Inflammatory macrophage (primary cell): ENCODE data around the gene USP37.

ENCODE experiments used
- DNase-seq, 2 donors: peaks; one replicate each; pipeline ENCODE4 v3.0.0-alpha.2; 2020 to 2022

USP37 gene

GRCh38 chr2:218476676-218477075 is 91.5 kb downstream of the USP37 start:
- DNase-seq, result no peak

GRCh38 chr2:218474527-218474926 is 93.6 kb downstream of the USP37 start:
- DNase-seq, result no peak

DNA sequence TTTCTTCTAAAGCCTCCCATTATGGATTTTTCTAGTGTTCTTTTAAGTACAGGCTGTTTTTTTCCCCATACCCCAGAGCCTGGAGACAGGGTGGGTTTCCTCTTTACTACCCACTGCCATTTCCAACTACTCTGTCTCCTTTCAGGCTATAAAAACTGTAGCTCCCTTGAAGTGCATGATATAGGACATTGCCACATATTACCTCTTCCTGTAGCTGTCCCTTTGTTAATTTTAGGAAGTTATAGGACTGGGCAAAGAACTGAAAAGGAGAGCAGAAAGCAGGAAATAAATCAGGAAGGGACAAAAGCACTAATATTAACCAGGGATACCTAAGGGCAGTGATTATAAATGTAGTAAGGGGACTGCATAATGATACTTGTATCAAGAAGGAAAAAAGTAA is 95.2 kb downstream of the USP37 start:
- peak; percentile 3 to 24 for DNase-seq

GRCh38 chr2:218471982-218472381 is 96.2 kb downstream of the USP37 start:
- DNase-seq, result peak; percentile 78 to 82

DNA sequence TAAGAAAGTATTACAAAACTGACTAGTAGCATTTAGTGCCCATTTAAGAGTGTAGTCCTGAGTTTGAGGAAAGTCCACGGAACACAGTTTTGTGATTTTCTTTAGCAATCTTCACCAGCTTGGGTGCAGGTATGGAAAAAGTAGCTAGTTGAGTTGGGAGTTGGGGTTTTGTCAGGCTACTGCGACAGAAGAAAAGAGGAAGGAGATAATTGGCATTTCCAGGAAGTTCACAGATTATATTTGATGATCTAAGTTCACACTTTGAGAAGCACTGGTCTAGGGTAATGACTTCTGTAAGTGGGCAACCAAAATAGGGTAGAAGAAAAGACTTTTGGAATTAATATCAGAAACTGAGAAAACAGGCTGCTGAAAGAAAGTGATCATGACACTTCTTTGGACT is 97.1 kb downstream of the USP37 start:
- DNase-seq, result peak; percentile 11 to 46

- no peak for DNase-seq
Observed at GRCh38 chr2:218470448-218470847, 97.7 kb downstream of the USP37 start.

- DNase-seq, result peak in 1 of 2 donors; percentile 52
Observed at GRCh38 chr2:218465987-218466633, 102.0 kb downstream of the USP37 start.

GRCh38 chr2:218458598-218458997 is 109.6 kb downstream of the USP37 start:
- no peak for DNase-seq

DNA sequence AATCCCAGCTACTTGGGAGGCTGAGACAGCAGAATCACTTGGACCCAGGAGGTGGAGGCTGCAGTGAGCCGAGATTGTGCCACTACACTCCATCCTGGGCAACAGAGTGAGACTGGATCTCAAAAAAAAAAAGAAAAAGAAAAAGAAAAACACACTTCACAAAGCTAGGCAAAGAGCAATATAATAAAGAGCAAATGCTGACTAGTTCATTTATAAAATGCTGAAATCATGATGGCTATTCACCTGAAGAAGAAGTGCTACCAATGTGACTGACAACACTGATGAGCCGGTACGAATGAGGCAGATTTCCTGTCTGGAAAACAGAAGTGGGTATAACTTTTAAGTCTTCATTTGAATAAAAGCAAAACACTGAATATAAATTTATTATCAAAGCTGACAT is 111.3 kb downstream of the USP37 start:
- DNase-seq, result no peak

DNA sequence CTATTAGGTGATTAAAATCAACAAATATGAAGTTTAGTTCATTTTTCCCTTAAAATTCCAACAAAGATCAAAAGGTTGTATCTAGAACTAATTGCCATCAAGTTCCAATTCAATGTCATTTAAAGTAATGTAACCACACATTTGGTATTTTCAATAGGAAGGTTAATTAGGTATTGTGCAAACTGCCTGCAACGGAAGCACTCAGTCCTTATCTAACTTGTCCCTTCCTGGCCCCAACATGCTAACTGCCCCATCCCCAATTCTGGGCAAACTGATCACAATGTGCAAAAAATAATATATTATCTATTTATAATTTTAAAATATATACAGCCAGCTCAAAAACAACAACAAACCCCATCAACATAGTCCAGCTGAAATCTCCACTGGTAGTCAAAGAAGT is 116.1 kb downstream of the USP37 start:
- DNase-seq, result no peak

- no peak for DNase-seq
Observed at GRCh38 chr2:218448934-218449333, 119.2 kb downstream of the USP37 start.

DNA sequence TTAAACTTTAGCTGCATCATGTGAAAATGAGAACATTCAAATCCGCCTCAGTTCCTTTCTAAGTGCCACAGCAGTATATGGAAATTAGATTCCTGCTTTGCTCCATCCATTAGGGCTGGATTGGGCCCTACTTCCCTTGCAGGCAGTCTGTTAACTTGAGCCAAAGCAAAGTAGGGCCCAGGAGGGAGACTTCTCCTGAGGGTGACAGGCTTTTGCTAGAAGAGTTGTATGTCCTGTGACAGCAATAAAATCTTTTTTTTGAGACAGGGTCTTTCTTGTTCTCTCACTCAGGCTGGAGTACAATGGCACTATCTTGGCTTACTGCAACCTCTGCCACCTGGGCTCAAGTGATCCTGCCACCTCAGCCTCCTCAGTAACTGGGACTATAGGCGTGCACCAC is 121.1 kb downstream of the USP37 start:
- DNase-seq, result no peak

- no peak for DNase-seq
Observed at GRCh38 chr2:218446547-218446946, 121.6 kb downstream of the USP37 start.

DNA sequence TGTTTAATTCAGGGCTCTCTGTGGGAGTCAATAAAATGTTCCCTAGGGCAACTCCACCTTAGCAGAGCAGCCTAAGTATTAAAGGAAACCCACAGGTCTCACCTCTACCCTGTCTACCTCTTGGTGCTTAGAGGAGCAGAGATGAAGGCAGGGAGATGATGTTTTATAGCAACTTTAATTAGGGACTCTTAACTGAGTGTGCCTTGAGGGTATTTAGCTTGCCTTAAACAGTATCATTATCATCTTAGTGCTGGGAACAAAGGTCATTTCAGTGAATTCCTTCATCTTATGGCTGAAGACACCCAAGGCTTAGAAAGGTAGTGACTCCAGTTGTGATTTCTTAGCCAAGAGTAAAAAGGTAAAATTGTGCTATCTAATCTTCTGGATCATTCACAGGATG is 122.5 kb downstream of the USP37 start:
- no peak for DNase-seq

GRCh38 chr2:218444692-218445357 is 123.3 kb downstream of the USP37 start:
- no peak for DNase-seq

DNA sequence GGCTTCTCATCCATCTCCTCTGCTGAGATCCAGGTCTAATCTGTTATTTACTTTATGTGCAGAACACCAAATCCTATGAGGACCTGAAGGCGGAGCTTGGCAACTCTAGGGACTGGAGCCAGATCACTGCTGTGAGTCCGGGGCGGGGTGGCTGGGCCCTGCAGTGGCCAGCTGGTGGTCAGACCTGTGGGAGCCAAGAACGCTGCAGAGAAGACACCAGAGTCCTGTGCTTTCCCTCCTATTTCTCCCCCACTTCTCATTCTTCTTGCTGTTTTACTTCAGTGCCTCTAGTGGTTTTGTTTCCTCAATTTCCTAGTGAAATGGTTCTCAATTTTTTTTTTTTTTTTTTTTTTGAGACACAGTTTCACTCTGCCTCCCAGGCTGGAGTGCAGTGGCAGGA is 129.6 kb downstream of the USP37 start:
- peak in 1 of 2 donors; percentile 38 for DNase-seq

- DNase-seq, result no peak
Observed at GRCh38 chr2:218437969-218438368, 130.2 kb downstream of the USP37 start.

DNA sequence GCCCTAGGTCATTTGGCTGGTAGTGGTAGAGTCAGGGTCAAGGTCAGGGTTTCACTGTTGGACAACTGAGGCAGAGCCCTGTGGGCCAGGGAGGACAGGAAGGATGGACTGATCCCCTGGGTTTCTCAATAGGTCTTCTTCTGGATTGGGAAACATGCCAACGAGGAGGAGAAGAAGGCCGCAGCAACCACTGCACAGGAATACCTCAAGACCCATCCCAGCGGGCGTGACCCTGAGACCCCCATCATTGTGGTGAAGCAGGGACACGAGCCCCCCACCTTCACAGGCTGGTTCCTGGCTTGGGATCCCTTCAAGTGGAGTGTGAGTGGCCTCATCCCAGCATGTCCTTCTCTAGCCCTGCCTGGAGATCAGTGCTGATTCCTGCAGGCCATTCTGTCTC is 131.2 kb downstream of the USP37 start:
- DNase-seq, result no peak

- no peak for DNase-seq
Observed at GRCh38 chr2:218435003-218435982, 132.9 kb downstream of the USP37 start.

DNA sequence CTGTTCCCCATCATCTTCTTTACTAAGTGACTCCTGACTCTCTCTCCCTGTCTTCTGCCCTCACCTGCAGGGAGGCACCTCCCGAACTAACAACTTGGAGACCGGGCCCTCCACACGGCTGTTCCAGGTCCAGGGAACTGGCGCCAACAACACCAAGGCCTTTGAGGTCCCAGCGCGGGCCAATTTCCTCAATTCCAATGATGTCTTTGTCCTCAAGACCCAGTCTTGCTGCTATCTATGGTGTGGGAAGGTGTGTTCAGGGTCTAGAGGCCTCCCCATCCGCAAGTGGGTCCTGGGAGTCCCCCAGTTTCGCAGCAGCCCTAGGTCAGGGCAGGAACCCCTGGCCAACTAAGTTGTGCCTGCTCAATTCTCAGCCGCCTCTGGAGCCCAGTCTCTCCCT is 133.7 kb downstream of the USP37 start:
- no peak for DNase-seq

GRCh38 chr2:218432676-218433365 is 135.3 kb downstream of the USP37 start:
- no peak for DNase-seq

- DNase-seq, result no peak
Observed at GRCh38 chr2:218431878-218432277, 136.3 kb downstream of the USP37 start.

- DNase-seq, result no peak
Observed at GRCh38 chr2:218430721-218431120, 137.4 kb downstream of the USP37 start.
